HepG2 (cell line): ENCODE results near the gene SKI.

Experiments used
- CBX5 ChIP-seq: sonication (generic); formaldehyde crosslinking; IDR thresholded peaks from 2 replicates; pipeline ENCODE4 v1.4.0; 2020; ENCODE audit warnings: missing genetic modification reagents, borderline replicate concordance
- HOXA7 ChIP-seq: sonication (generic); formaldehyde crosslinking; IDR thresholded peaks from 2 replicates; pipeline ENCODE4 v1.8.1; 2022; ENCODE audit warnings: mild to moderate bottlenecking, missing genetic modification reagents, moderate library complexity
- POLR2A ChIP-seq, 2 experiments: IDR thresholded peaks; 2 replicates each; pipeline ENCODE4 v1.6.1; 2011; ENCODE audit warnings: low read depth in 2 of 2, low read length in 2 of 2, mild to moderate bottlenecking in 1 of 2, moderate library complexity in 1 of 2; ENCODE audit not compliant: insufficient read depth in 1 of 2
- RELA ChIP-seq: sonication (generic); formaldehyde crosslinking; IDR thresholded peaks from 2 replicates; pipeline ENCODE4 v1.4.0; 2020; ENCODE audit warnings: missing genetic modification reagents
- ZNF232 ChIP-seq: sonication (generic); formaldehyde crosslinking; IDR thresholded peaks from 2 replicates; pipeline ENCODE4 v1.4.0; 2020; ENCODE audit warnings: missing genetic modification reagents, borderline replicate concordance

DNA sequence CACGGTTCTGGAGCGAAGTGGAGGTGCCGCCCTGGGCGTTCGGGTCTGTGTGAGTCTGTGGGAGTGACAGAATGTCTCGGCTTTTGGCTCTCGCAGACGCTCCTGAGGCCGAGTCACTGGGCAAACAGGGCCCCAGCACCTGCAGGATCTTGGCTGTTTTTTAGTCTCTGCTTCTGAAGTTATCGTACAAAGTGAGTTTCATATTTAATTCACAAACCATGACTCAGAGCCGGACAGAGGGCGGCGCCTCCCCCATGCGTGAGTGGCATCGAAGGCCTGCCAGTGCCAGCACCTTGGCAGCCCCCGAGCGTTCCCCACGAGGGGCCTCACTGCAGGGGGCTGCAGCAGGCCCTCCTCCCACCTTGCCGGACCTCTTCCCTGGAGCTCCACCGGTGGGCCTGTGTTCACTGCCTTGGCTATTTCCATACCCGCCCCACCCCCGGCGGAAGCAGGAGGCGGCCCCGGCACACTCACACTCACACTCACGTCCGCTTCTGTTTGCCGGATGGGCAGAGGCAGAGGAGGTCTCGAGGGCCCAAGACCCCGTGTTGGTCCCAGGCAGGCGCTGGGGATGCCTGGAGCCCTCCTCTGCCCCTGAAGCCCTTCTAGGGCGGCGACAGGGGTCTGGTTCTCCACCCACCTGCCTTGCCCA is 106.9 kb downstream of the SKI start:
- no peak for TF ChIP-seq POLR2A (IDR thresholded peaks at IDR 0.05; ENCODE audit: insufficient read depth in 1 of 2, low read depth in 2 of 2, low read length in 2 of 2)
- no peak for TF ChIP-seq CBX5 (CRISPR knock-in tag)
- no peak for TF ChIP-seq RELA (CRISPR knock-in tag)
- TF ChIP-seq ZNF232 (CRISPR knock-in tag) = no peak
- no peak for TF ChIP-seq HOXA7 (CRISPR knock-in tag)
